ENCODE data around the gene R3HCC1L. TPM values are rescaled to one million over a fixed set of nuclear protein-coding genes. Genes with fewer than 3 reads are reported as not detected.
"Not testable (repeated sequence)": the region's sequence is repeated elsewhere in the genome, so short reads cannot be mapped to it uniquely, and the experiment has no call there.

Gene R3HCC1L
- polyA plus RNA-seq, 4 donors: 9.2 to 22.8 (median 12.5) TPM

GRCh38 chr10:98213740-98214139 lies 79.3 kb downstream of the R3HCC1L start:
- Histone ChIP-seq H3K4me3 (ENCODE audit: low read depth in 1 of 3, low read length in 3 of 3) (no peak overlapping the region), H3K36me3 (ENCODE audit: control insufficient read depth in 3 of 3, insufficient read depth in 2 of 3, low read depth in 1 of 3, low read length in 3 of 3) (peaks cover 0 to 7% (median 0%) of the 10 kb centered on the region in 3 donors), H3K27ac (ENCODE audit: low read depth in 1 of 3, low read length in 2 of 3) (no peak overlapping the region), H3K4me1 (ENCODE audit: control insufficient read depth in 3 of 3, insufficient read depth in 2 of 3, low read depth in 1 of 3, low read length in 2 of 3) (no peaks in the 10 kb centered on the region), H3K9me3 (ENCODE audit: control insufficient read depth in 2 of 2, insufficient read depth in 1 of 2, low read depth in 1 of 2, low read length in 1 of 2) (peaks cover 0 to 7% of the 10 kb centered on the region in 2 donors), H3K27me3 (ENCODE audit: control insufficient read depth in 3 of 3, insufficient read depth in 3 of 3, low read length in 3 of 3) (no peaks in the 10 kb centered on the region)
- WGBS, 3 donors: 94 to 100% (median 97%) methylated on average over 1 of the region's 1 CpG
- DNase-seq (no peak), FAIRE-seq (no peak)

- DNase-seq: no peak
- Histone ChIP-seq H3K4me1 (ENCODE audit: control insufficient read depth in 3 of 3, insufficient read depth in 2 of 3, low read depth in 1 of 3, low read length in 2 of 3) (no peaks in the 10 kb centered on the region), H3K36me3 (ENCODE audit: control insufficient read depth in 3 of 3, insufficient read depth in 2 of 3, low read depth in 1 of 3, low read length in 3 of 3) (peaks cover 0 to 7% (median 0%) of the 10 kb centered on the region in 3 donors), H3K27ac (ENCODE audit: low read depth in 1 of 3, low read length in 2 of 3) (no peak overlapping the region), H3K9me3 (ENCODE audit: control insufficient read depth in 2 of 2, insufficient read depth in 1 of 2, low read depth in 1 of 2, low read length in 1 of 2) (peaks cover 0 to 11% of the 10 kb centered on the region in 2 donors), H3K4me3 (ENCODE audit: low read depth in 1 of 3, low read length in 3 of 3) (no peak overlapping the region), H3K27me3 (ENCODE audit: control insufficient read depth in 3 of 3, insufficient read depth in 3 of 3, low read length in 3 of 3) (no peaks in the 10 kb centered on the region)
- WGBS, 3 donors: 91 to 96% (median 95%) methylated on average over 2 of the region's 2 CpGs
- FAIRE-seq: no peak
Measured at GRCh38 chr10:98215373-98215772, 80.9 kb downstream of the R3HCC1L start.

- H3K4me1 ChIP-seq (ENCODE audit: control insufficient read depth in 3 of 3, insufficient read depth in 2 of 3, low read depth in 1 of 3, low read length in 2 of 3): no peaks in the 10 kb centered on the region
- H3K4me3 ChIP-seq (ENCODE audit: low read depth in 1 of 3, low read length in 3 of 3): no peak overlapping the region
- DNase-seq: no peak
- peaks cover 0 to 11% of the 10 kb centered on the region in 2 donors for H3K9me3 ChIP-seq (ENCODE audit: control insufficient read depth in 2 of 2, insufficient read depth in 1 of 2, low read depth in 1 of 2, low read length in 1 of 2)
- H3K36me3 ChIP-seq (ENCODE audit: control insufficient read depth in 3 of 3, insufficient read depth in 2 of 3, low read depth in 1 of 3, low read length in 3 of 3): peaks cover 0 to 7% (median 0%) of the 10 kb centered on the region in 3 donors
- 69 to 90% (median 76%) methylated on average over 1 of the region's 1 CpG for WGBS, 3 donors
- H3K27me3 ChIP-seq (ENCODE audit: control insufficient read depth in 3 of 3, insufficient read depth in 3 of 3, low read length in 3 of 3): no peaks in the 10 kb centered on the region
- no peak for FAIRE-seq
- no peak overlapping the region for H3K27ac ChIP-seq (ENCODE audit: low read depth in 1 of 3, low read length in 2 of 3)
Measured at GRCh38 chr10:98217801-98218200, 83.3 kb downstream of the R3HCC1L start.

- DNase-seq: no peak
- peaks cover 0 to 3% (median 2%) of the 10 kb centered on the region in 3 donors for H3K36me3 ChIP-seq (ENCODE audit: control insufficient read depth in 3 of 3, insufficient read depth in 2 of 3, low read depth in 1 of 3, low read length in 3 of 3)
- WGBS, 3 donors: 97% methylated on average over 6 of the region's 6 CpGs
- FAIRE-seq: no peak
- no peak overlapping the region for H3K27ac ChIP-seq (ENCODE audit: low read depth in 1 of 3, low read length in 2 of 3)
- peaks cover 0 to 7% of the 10 kb centered on the region in 2 donors for H3K9me3 ChIP-seq (ENCODE audit: control insufficient read depth in 2 of 2, insufficient read depth in 1 of 2, low read depth in 1 of 2, low read length in 1 of 2)
- H3K4me3 ChIP-seq (ENCODE audit: low read depth in 1 of 3, low read length in 3 of 3): no peak overlapping the region
- no peaks in the 10 kb centered on the region for H3K27me3 ChIP-seq (ENCODE audit: control insufficient read depth in 3 of 3, insufficient read depth in 3 of 3, low read length in 3 of 3)
- H3K4me1 ChIP-seq (ENCODE audit: control insufficient read depth in 3 of 3, insufficient read depth in 2 of 3, low read depth in 1 of 3, low read length in 2 of 3): no peaks in the 10 kb centered on the region
Measured at GRCh38 chr10:98223874-98224273, 89.4 kb downstream of the R3HCC1L start.

- Histone ChIP-seq H3K4me3 (ENCODE audit: low read depth in 1 of 3, low read length in 3 of 3) (no peak overlapping the region), H3K27ac (ENCODE audit: low read depth in 1 of 3, low read length in 2 of 3) (no peak overlapping the region), H3K36me3 (ENCODE audit: control insufficient read depth in 3 of 3, insufficient read depth in 2 of 3, low read depth in 1 of 3, low read length in 3 of 3) (peaks cover 0 to 3% (median 2%) of the 10 kb centered on the region in 3 donors), H3K4me1 (ENCODE audit: control insufficient read depth in 3 of 3, insufficient read depth in 2 of 3, low read depth in 1 of 3, low read length in 2 of 3) (no peaks in the 10 kb centered on the region), H3K9me3 (ENCODE audit: control insufficient read depth in 2 of 2, insufficient read depth in 1 of 2, low read depth in 1 of 2, low read length in 1 of 2) (peaks cover 0 to 4% of the 10 kb centered on the region in 2 donors), H3K27me3 (ENCODE audit: control insufficient read depth in 3 of 3, insufficient read depth in 3 of 3, low read length in 3 of 3) (no peaks in the 10 kb centered on the region)
- DNase-seq: no peak
- no peak for FAIRE-seq
- WGBS, 3 donors: 72 to 79% (median 78%) methylated on average over 2 of the region's 2 CpGs
Measured at GRCh38 chr10:98224509-98224908, 90.1 kb downstream of the R3HCC1L start.

GRCh38 chr10:98224996-98225395 lies 90.5 kb downstream of the R3HCC1L start:
- Histone ChIP-seq H3K27me3 (ENCODE audit: control insufficient read depth in 3 of 3, insufficient read depth in 3 of 3, low read length in 3 of 3) (no peaks in the 10 kb centered on the region), H3K27ac (ENCODE audit: low read depth in 1 of 3, low read length in 2 of 3) (no peak overlapping the region), H3K4me1 (ENCODE audit: control insufficient read depth in 3 of 3, insufficient read depth in 2 of 3, low read depth in 1 of 3, low read length in 2 of 3) (no peaks in the 10 kb centered on the region), H3K36me3 (ENCODE audit: control insufficient read depth in 3 of 3, insufficient read depth in 2 of 3, low read depth in 1 of 3, low read length in 3 of 3) (peaks cover 0 to 3% (median 2%) of the 10 kb centered on the region in 3 donors), H3K4me3 (ENCODE audit: low read depth in 1 of 3, low read length in 3 of 3) (no peak overlapping the region), H3K9me3 (ENCODE audit: control insufficient read depth in 2 of 2, insufficient read depth in 1 of 2, low read depth in 1 of 2, low read length in 1 of 2) (peaks cover 0 to 4% of the 10 kb centered on the region in 2 donors)
- DNase-seq (no peak), FAIRE-seq (no peak)
- 91 to 96% (median 94%) methylated on average over 1 of the region's 1 CpG for WGBS, 3 donors

GRCh38 chr10:98226508-98227144 lies 92.2 kb downstream of the R3HCC1L start:
- no peak overlapping the region for H3K4me3 ChIP-seq (ENCODE audit: low read depth in 1 of 3, low read length in 3 of 3)
- H3K9me3 ChIP-seq (ENCODE audit: control insufficient read depth in 2 of 2, insufficient read depth in 1 of 2, low read depth in 1 of 2, low read length in 1 of 2): peaks cover 0 to 4% of the 10 kb centered on the region in 2 donors
- H3K27me3 ChIP-seq (ENCODE audit: control insufficient read depth in 3 of 3, insufficient read depth in 3 of 3, low read length in 3 of 3): no peaks in the 10 kb centered on the region
- FAIRE-seq: no peak
- DNase-seq: no peak
- no peak overlapping the region for H3K27ac ChIP-seq (ENCODE audit: low read depth in 1 of 3, low read length in 2 of 3)
- H3K4me1 ChIP-seq (ENCODE audit: control insufficient read depth in 3 of 3, insufficient read depth in 2 of 3, low read depth in 1 of 3, low read length in 2 of 3): no peaks in the 10 kb centered on the region
- WGBS, 3 donors: 56 to 77% (median 74%) methylated on average over 1 of the region's 1 CpG
- peaks cover 0 to 3% (median 2%) of the 10 kb centered on the region in 3 donors for H3K36me3 ChIP-seq (ENCODE audit: control insufficient read depth in 3 of 3, insufficient read depth in 2 of 3, low read depth in 1 of 3, low read length in 3 of 3)

- H3K9me3 ChIP-seq (ENCODE audit: control insufficient read depth in 2 of 2, insufficient read depth in 1 of 2, low read depth in 1 of 2, low read length in 1 of 2); H3K4me3 ChIP-seq (ENCODE audit: low read depth in 1 of 3, low read length in 3 of 3); H3K27me3 ChIP-seq (ENCODE audit: control insufficient read depth in 3 of 3, insufficient read depth in 3 of 3, low read length in 3 of 3); FAIRE-seq; H3K36me3 ChIP-seq (ENCODE audit: control insufficient read depth in 3 of 3, insufficient read depth in 2 of 3, low read depth in 1 of 3, low read length in 3 of 3); H3K4me1 ChIP-seq (ENCODE audit: control insufficient read depth in 3 of 3, insufficient read depth in 2 of 3, low read depth in 1 of 3, low read length in 2 of 3); DNase-seq; H3K27ac ChIP-seq (ENCODE audit: low read depth in 1 of 3, low read length in 2 of 3): not testable (repeated sequence)
- 96 to 99% (median 97%) methylated on average over 3 of the region's 3 CpGs for whole genome bisulfite sequencing, 3 donors
Measured at GRCh38 chr10:98227713-98228112, 93.3 kb downstream of the R3HCC1L start.

- 83 to 96% (median 91%) methylated on average over 1 of the region's 1 CpG for WGBS, 3 donors
- not testable (repeated sequence) for H3K36me3 ChIP-seq (ENCODE audit: control insufficient read depth in 3 of 3, insufficient read depth in 2 of 3, low read depth in 1 of 3, low read length in 3 of 3); H3K27me3 ChIP-seq (ENCODE audit: control insufficient read depth in 3 of 3, insufficient read depth in 3 of 3, low read length in 3 of 3); H3K4me1 ChIP-seq (ENCODE audit: control insufficient read depth in 3 of 3, insufficient read depth in 2 of 3, low read depth in 1 of 3, low read length in 2 of 3); H3K27ac ChIP-seq (ENCODE audit: low read depth in 1 of 3, low read length in 2 of 3); FAIRE-seq; DNase-seq; H3K9me3 ChIP-seq (ENCODE audit: control insufficient read depth in 2 of 2, insufficient read depth in 1 of 2, low read depth in 1 of 2, low read length in 1 of 2); H3K4me3 ChIP-seq (ENCODE audit: low read depth in 1 of 3, low read length in 3 of 3)
Measured at GRCh38 chr10:98228266-98228665, 93.8 kb downstream of the R3HCC1L start.

Measured in small intestine (tissue), 7 donors.